Smooth muscle cell (in vitro differentiated cells): ENCODE measurements around the gene OSBPL8. TPM values are rescaled to one million over a fixed set of nuclear protein-coding genes. Genes with fewer than 3 reads are reported as not detected.
"Not testable (repeated sequence)": the region's sequence is repeated elsewhere in the genome, so short reads cannot be mapped to it uniquely, and the experiment has no call there.

Experiments
- DNase-seq: peaks from one replicate; lab custom pipeline; 2025; ENCODE audit not compliant: unreplicated experiment; lab: John Stamatoyannopoulos, UW
- H2AFZ ChIP-seq: fragments of 200-600 bp; sonication (generic); 2 replicates; pipeline ENCODE4 v1.6.0; 2016; ENCODE audit warnings: antibody characterized with exemption, low read depth, mild to moderate bottlenecking
- H3F3A ChIP-seq: fragments of 200-600 bp; sonication (generic); 2 replicates; pipeline ENCODE4 v1.6.0; 2017; ENCODE audit warnings: antibody characterized with exemption, low read depth
- H3K27ac ChIP-seq: fragments of 200-600 bp; sonication (generic); 2 replicates; pipeline ENCODE4 v1.5.1; 2016; ENCODE audit warnings: low read depth, mild to moderate bottlenecking
- H3K27me3 ChIP-seq: fragments of 200-600 bp; sonication (generic); 2 replicates; pipeline ENCODE4 v1.6.1; 2016; ENCODE audit warnings: low read depth, mild to moderate bottlenecking
- H3K36me3 ChIP-seq: fragments of 200-600 bp; sonication (generic); 2 replicates; pipeline ENCODE4 v1.5.1; 2016; ENCODE audit warnings: low read depth
- H3K4me1 ChIP-seq: fragments of 200-600 bp; sonication (generic); 2 replicates; pipeline ENCODE4 v1.5.1; 2016; ENCODE audit warnings: low read depth
- H3K4me2 ChIP-seq: fragments of 200-600 bp; sonication (generic); 2 replicates; pipeline ENCODE4 v1.6.0; 2016; ENCODE audit warnings: mild to moderate bottlenecking
- H3K4me3 ChIP-seq: fragments of 200-600 bp; sonication (generic); 2 replicates; pipeline ENCODE4 v1.5.1; 2016; ENCODE audit warnings: mild to moderate bottlenecking
- H3K79me2 ChIP-seq: fragments of 200-600 bp; sonication (generic); 2 replicates; pipeline ENCODE4 v1.6.0; 2016; ENCODE audit warnings: low read depth, mild to moderate bottlenecking
- H3K9ac ChIP-seq: fragments of 200-600 bp; sonication (generic); 2 replicates; pipeline ENCODE4 v1.6.0; 2016; ENCODE audit warnings: low read depth
- H3K9me3 ChIP-seq: fragments of 200-600 bp; sonication (generic); replicated peaks from 2 replicates; pipeline ENCODE4 v1.5.1; 2016; ENCODE audit warnings: low read depth
- H4K20me1 ChIP-seq: fragments of 200-600 bp; sonication (generic); 2 replicates; pipeline ENCODE4 v1.6.0; 2016; ENCODE audit warnings: low read depth
- WGBS: methylation state at CpG from one replicate; pipeline ENCODE4 v1.1.7; 2016; ENCODE audit warnings: low lambda C conversion rate; 5-methylcytosine and 5-hydroxymethylcytosine counted together
- polyA plus RNA-seq: library from polyadenylated mRNA; unstranded; fragments of >200 nt; fragmentation: Nextera tagmentation; extraction: Ambion mirVana; gene quantifications from 2 replicates; pipeline ENCODE4 v1.2.1, GENCODE V29; 2016
- total RNA-seq: library from RNA; depleted of rRNA; stranded (reverse); fragments of >200 nt; gene quantifications from 2 replicates; pipeline ENCODE4 v1.2.3, GENCODE V29; 2014
- TF ChIP-seq, protein P1 (sequence below): fragments of 200-600 bp; sonication (generic); IDR thresholded peaks from 2 replicates; pipeline ENCODE4 v1.5.1; 2017; ENCODE audit warnings: borderline replicate concordance, mild to moderate bottlenecking, antibody characterized with exemption; ENCODE audit not compliant: insufficient read depth, poor library complexity, severe bottlenecking

Gene OSBPL8
- total and polyA plus RNA-seq, 2 experiments from 2014 or later: 32.0 to 108 TPM

GRCh38 chr12:76366163-76366562, 193.4 kb downstream of the OSBPL8 start:
- Histone ChIP-seq H3K9me3 (no peaks in the 10 kb centered on the region), H3K27ac (no peak overlapping the region), H3K9ac (no peak overlapping the region), H3K4me1 (no peaks in the 10 kb centered on the region), H4K20me1 (no peaks in the 10 kb centered on the region), H3K36me3 (peaks cover 59% of the 10 kb centered on the region), H3F3A (no peaks in the 10 kb centered on the region), H3K27me3 (no peaks in the 10 kb centered on the region), H3K79me2 (no peaks in the 10 kb centered on the region), H2AFZ (no peak overlapping the region), H3K4me2 (no peak overlapping the region), H3K4me3 (no peak overlapping the region)
- DNase-seq: no peak
- WGBS: 97% methylated on average over 1 of the region's 1 CpG
- TF ChIP-seq, protein P1, sequence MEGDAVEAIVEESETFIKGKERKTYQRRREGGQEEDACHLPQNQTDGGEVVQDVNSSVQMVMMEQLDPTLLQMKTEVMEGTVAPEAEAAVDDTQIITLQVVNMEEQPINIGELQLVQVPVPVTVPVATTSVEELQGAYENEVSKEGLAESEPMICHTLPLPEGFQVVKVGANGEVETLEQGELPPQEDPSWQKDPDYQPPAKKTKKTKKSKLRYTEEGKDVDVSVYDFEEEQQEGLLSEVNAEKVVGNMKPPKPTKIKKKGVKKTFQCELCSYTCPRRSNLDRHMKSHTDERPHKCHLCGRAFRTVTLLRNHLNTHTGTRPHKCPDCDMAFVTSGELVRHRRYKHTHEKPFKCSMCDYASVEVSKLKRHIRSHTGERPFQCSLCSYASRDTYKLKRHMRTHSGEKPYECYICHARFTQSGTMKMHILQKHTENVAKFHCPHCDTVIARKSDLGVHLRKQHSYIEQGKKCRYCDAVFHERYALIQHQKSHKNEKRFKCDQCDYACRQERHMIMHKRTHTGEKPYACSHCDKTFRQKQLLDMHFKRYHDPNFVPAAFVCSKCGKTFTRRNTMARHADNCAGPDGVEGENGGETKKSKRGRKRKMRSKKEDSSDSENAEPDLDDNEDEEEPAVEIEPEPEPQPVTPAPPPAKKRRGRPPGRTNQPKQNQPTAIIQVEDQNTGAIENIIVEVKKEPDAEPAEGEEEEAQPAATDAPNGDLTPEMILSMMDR: no peak

DNA sequence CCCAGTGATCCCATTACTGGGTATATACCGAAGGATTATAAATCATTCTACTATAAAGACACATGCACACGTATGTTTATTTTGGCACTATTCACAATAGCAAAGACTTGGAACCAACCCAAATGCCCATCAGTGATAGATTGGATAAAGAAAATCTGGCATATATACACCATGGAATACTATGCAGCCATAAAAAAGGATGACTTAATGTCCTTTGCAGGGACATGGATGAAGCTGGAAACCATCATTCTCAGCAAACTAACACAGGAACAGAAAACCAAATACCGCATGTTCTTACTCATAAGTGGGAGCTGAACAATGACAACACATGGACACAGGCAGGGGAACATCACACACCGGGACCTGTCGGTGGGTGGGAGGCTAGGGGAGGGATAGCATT, 195.4 kb downstream of the OSBPL8 start:
- not testable (repeated sequence) for H3K9me3 ChIP-seq, H3K4me2 ChIP-seq, H3K4me3 ChIP-seq, H3F3A ChIP-seq, H3K4me1 ChIP-seq, H3K79me2 ChIP-seq, H3K9ac ChIP-seq, H2AFZ ChIP-seq, H3K27me3 ChIP-seq, DNase-seq, H3K27ac ChIP-seq, H4K20me1 ChIP-seq
- WGBS: 100% methylated on average over 5 of the region's 5 CpGs
- H3K36me3 ChIP-seq: peaks cover 46% of the 10 kb centered on the region

- Histone ChIP-seq H4K20me1 (no peaks in the 10 kb centered on the region), H3K27me3 (no peaks in the 10 kb centered on the region), H3K4me2 (no peak overlapping the region), H3K36me3 (peaks cover 18% of the 10 kb centered on the region), H2AFZ (no peak overlapping the region), H3K79me2 (no peaks in the 10 kb centered on the region), H3K4me3 (no peak overlapping the region), H3F3A (no peaks in the 10 kb centered on the region), H3K9me3 (no peaks in the 10 kb centered on the region), H3K4me1 (no peaks in the 10 kb centered on the region), H3K9ac (no peak overlapping the region), H3K27ac (no peak overlapping the region)
- TF ChIP-seq, protein P1: no peak
- 98% methylated on average over 9 of the region's 9 CpGs for WGBS
- no peak for DNase-seq
These were observed 199.3 kb downstream of the OSBPL8 start for GRCh38 chr12:76360316-76360715.

DNA sequence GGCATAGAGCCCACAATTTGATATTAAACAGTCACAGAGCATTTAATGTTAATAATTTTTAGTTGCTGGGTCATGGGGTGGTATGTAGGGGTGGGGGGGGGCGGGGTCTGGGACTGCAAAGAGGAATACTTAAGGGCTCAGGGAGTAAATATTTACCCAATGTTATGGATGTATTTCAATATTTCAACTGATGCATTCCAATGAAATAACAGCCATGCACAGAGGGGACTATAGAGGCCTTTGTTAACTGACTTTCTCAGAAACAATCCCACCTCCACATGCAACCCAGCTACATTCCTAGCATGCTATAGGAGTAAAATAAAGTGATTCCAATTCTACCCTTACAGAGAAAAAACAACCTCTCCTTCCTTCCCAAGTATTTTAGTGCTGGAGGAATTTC, 203.5 kb downstream of the OSBPL8 start:
- Histone ChIP-seq H3F3A (no peaks in the 10 kb centered on the region), H3K9me3 (no peaks in the 10 kb centered on the region), H4K20me1 (no peaks in the 10 kb centered on the region), H3K27me3 (no peaks in the 10 kb centered on the region), H3K4me3 (no peak overlapping the region), H3K4me1 (no peaks in the 10 kb centered on the region), H3K79me2 (no peaks in the 10 kb centered on the region), H3K9ac (no peak overlapping the region), H3K4me2 (no peak overlapping the region), H2AFZ (no peak overlapping the region), H3K36me3 (peaks cover 10% of the 10 kb centered on the region), H3K27ac (no peak overlapping the region)
- WGBS: 100% methylated on average over 1 of the region's 1 CpG
- TF ChIP-seq, protein P1: no peak
- no peak for DNase-seq
